Neural cell (in vitro differentiated cells): ENCODE data around the gene WDR93.

Source experiments
- CTCF ChIP-seq: fragments of 450-650 bp; IDR thresholded peaks from 2 replicates; pipeline ENCODE4 v1.5.1; 2014; ENCODE audit warnings: antibody characterized with exemption, mild to moderate bottlenecking, moderate library complexity; ENCODE audit not compliant: poor library complexity, severe bottlenecking
- EP300 ChIP-seq: fragments of 450-650 bp; conservative IDR thresholded peaks from 2 replicates; pipeline ENCODE4 v1.6.1; 2014; ENCODE audit warnings: antibody characterized with exemption, mild to moderate bottlenecking, moderate library complexity; ENCODE audit not compliant: poor library complexity, severe bottlenecking
- EZH2 ChIP-seq: fragments of 200-600, 300-800 bp; shearing (Covaris generic), sonication (generic); IDR thresholded peaks from 2 replicates; pipeline ENCODE4 v1.6.1; 2014; ENCODE audit warnings: antibody characterized with exemption, low read length, borderline replicate concordance, mild to moderate bottlenecking; ENCODE audit not compliant: insufficient read depth, poor library complexity, severe bottlenecking
- MXI1 ChIP-seq: fragments of 450-650 bp; conservative IDR thresholded peaks from 2 replicates; pipeline ENCODE4 v1.6.1; 2014; ENCODE audit warnings: antibody characterized with exemption, mild to moderate bottlenecking; ENCODE audit not compliant: poor library complexity, severe bottlenecking
- POLR2AphosphoS5 ChIP-seq: IDR thresholded peaks from 2 replicates; pipeline ENCODE4 v1.6.1; 2012
- RAD21 ChIP-seq: fragments of 450-650 bp; conservative IDR thresholded peaks from 2 replicates; pipeline ENCODE4 v1.6.1; 2014; ENCODE audit warnings: antibody characterized with exemption, mild to moderate bottlenecking, moderate library complexity
- REST ChIP-seq: IDR thresholded peaks from 2 replicates; pipeline ENCODE4 v1.6.1; 2012; ENCODE audit warnings: borderline replicate concordance
- SMC3 ChIP-seq: fragments of 450-650 bp; conservative IDR thresholded peaks from 2 replicates; pipeline ENCODE4 v1.6.1; 2014; ENCODE audit warnings: antibody characterized with exemption, mild to moderate bottlenecking, moderate library complexity; ENCODE audit not compliant: poor library complexity
- TAF1 ChIP-seq: IDR thresholded peaks from 2 replicates; pipeline ENCODE4 v1.6.1; 2012; ENCODE audit warnings: low read depth

- TF ChIP-seq CTCF, result no peak
- TF ChIP-seq REST, result no peak
- no peak for TF ChIP-seq POLR2AphosphoS5
- TF ChIP-seq TAF1, result no peak
- no peak for TF ChIP-seq EP300
- TF ChIP-seq RAD21, result no peak
- no peak for TF ChIP-seq EZH2
- no peak for TF ChIP-seq MXI1
- TF ChIP-seq SMC3, result no peak
These were observed 24.3 kb upstream of the WDR93 start for GRCh38 chr15:89666184-89666857.
